ENCODE data around the gene SERPINB13. TPM values are rescaled to one million over a fixed set of nuclear protein-coding genes. Genes with fewer than 3 reads are reported as not detected.

SERPINB13 gene
- total RNA-seq, 6 experiments from 2014 or later: not detected

- no peak for DNase-seq
- no peak for TF ChIP-seq CTCF (IDR thresholded peaks at IDR 0.05)
- H3K4me3 Mint-ChIP-seq: no peak overlapping the region
- no peaks in the 10 kb centered on the region; the same call in none of the 2 replicates for H3K27me3 Mint-ChIP-seq (ENCODE audit: insufficient read depth)
- no peaks in the 10 kb centered on the region for H3K36me3 Mint-ChIP-seq (ENCODE audit: low read depth)
- no peaks in the 10 kb centered on the region for H3K9me3 Mint-ChIP-seq
- peaks cover 10% of the 10 kb centered on the region for H3K4me1 Mint-ChIP-seq (ENCODE audit: low read depth)
- H3K27ac Mint-ChIP-seq: no peak overlapping the region
Observed at GRCh38 chr18:63613420-63613819, 26.3 kb downstream of the SERPINB13 start.

GRCh38 chr18:63617049-63617914, 30.1 kb downstream of the SERPINB13 start:
- Mint-ChIP-seq H3K9me3 (no peaks in the 10 kb centered on the region), H3K27ac (no peak overlapping the region), H3K4me1 (ENCODE audit: low read depth) (peaks cover 10% of the 10 kb centered on the region), H3K4me3 (no peak overlapping the region), H3K27me3 (ENCODE audit: insufficient read depth) (no peaks in the 10 kb centered on the region; the same call in none of the 2 replicates), H3K36me3 (ENCODE audit: low read depth) (no peaks in the 10 kb centered on the region)
- DNase-seq: no peak
- no peak for TF ChIP-seq CTCF (IDR thresholded peaks at IDR 0.05)

GRCh38 chr18:63617915-63618234, 30.7 kb downstream of the SERPINB13 start:
- Mint-ChIP-seq H3K9me3 (no peaks in the 10 kb centered on the region; the same call in 1 of the 2 replicates), H3K4me1 (ENCODE audit: low read depth) (peaks cover 10% of the 10 kb centered on the region), H3K36me3 (ENCODE audit: low read depth) (no peaks in the 10 kb centered on the region), H3K27me3 (ENCODE audit: insufficient read depth) (no peaks in the 10 kb centered on the region; the same call in none of the 2 replicates), H3K27ac (no peak overlapping the region), H3K4me3 (no peak overlapping the region)
- no peak for TF ChIP-seq CTCF (IDR thresholded peaks at IDR 0.05)
- no peak for DNase-seq

GRCh38 chr18:63619661-63620060, 32.5 kb downstream of the SERPINB13 start:
- H3K27me3 Mint-ChIP-seq (ENCODE audit: insufficient read depth): no peaks in the 10 kb centered on the region
- H3K36me3 Mint-ChIP-seq (ENCODE audit: low read depth): peaks cover 9% of the 10 kb centered on the region
- H3K9me3 Mint-ChIP-seq: peaks cover 16% of the 10 kb centered on the region
- H3K4me3 Mint-ChIP-seq: no peak overlapping the region
- H3K4me1 Mint-ChIP-seq (ENCODE audit: low read depth): peaks cover 10% of the 10 kb centered on the region
- no peak for TF ChIP-seq CTCF (IDR thresholded peaks at IDR 0.05)
- H3K27ac Mint-ChIP-seq: no peak overlapping the region
- DNase-seq: no peak

- TF ChIP-seq CTCF (IDR thresholded peaks at IDR 0.05): no peak
Observed at GRCh38 chr18:63624863-63625262, 37.7 kb downstream of the SERPINB13 start.

More at GRCh38 chr18:63624863-63625262, 37.7 kb downstream of the SERPINB13 start:
- H3K9me3 Mint-ChIP-seq: peaks cover 50% of the 10 kb centered on the region
- no peak overlapping the region for H3K27ac Mint-ChIP-seq
- H3K27me3 Mint-ChIP-seq (ENCODE audit: insufficient read depth): no peaks in the 10 kb centered on the region; the same call in 1 of the 2 replicates
- H3K36me3 Mint-ChIP-seq (ENCODE audit: low read depth): peaks cover 40% of the 10 kb centered on the region
- no peak for DNase-seq
- H3K4me1 Mint-ChIP-seq (ENCODE audit: low read depth): no peaks in the 10 kb centered on the region
- no peak overlapping the region for H3K4me3 Mint-ChIP-seq
